H1 (cell line): ENCODE results near the gene MARK3. TPM values are rescaled to one million over a fixed set of nuclear protein-coding genes. Genes with fewer than 3 reads are reported as not detected.

Source experiments
- CTCF ChIA-PET: fragments of 300-600 bp; sonication (Branson Sonifier 250); formaldehyde crosslinking; loops from one replicate; lab custom pipeline; 2021; ENCODE audit not compliant: partially characterized antibody; lab: Charles Lee
- POLR2A ChIA-PET: fragments of 300-600 bp; sonication (Branson Sonifier 250); formaldehyde crosslinking; loops from one replicate; lab custom pipeline; 2021; ENCODE audit warnings: inconsistent platforms; ENCODE audit not compliant: partially characterized antibody; lab: Charles Lee
- DNase-seq, 2 experiments: peaks; one replicate each; pipeline versions ENCODE4 v3.0.0 to v3.0.0-alpha.2; 2010 to 2022; ENCODE audit warnings: low spot score in 2 of 2, low read depth in 1 of 2, mixed read lengths in 1 of 2
- FAIRE-seq: peaks from 2 replicates; lab custom pipeline; 2011; peaks lifted over from hg19 to GRCh38; lab: Jason Lieb, UNC
- H2AFZ ChIP-seq: 2 replicates; pipeline ENCODE4 v1.8.1; 2012; ENCODE audit warnings: low read length, inconsistent platforms
- H2AK5ac ChIP-seq: 2 replicates; pipeline ENCODE4 v1.6.1; 2013; ENCODE audit warnings: low read depth, low read length
- H2BK120ac ChIP-seq: replicated peaks from 2 replicates; pipeline ENCODE3; 2013; ENCODE audit warnings: low read depth, low read length, inconsistent platforms
- H2BK12ac ChIP-seq: 2 replicates; pipeline ENCODE4 v1.6.1; 2013; ENCODE audit warnings: low read depth, low read length
- H2BK15ac ChIP-seq: 2 replicates; pipeline ENCODE4 v1.6.1; 2013; ENCODE audit warnings: low read length
- H2BK20ac ChIP-seq: 2 replicates; pipeline ENCODE4 v1.6.1; 2013; ENCODE audit warnings: low read length
- H2BK5ac ChIP-seq: 2 replicates; pipeline ENCODE4 v1.6.1; 2013; ENCODE audit warnings: low read depth, low read length
- H3K14ac ChIP-seq: 2 replicates; pipeline ENCODE4 v1.6.1; 2013; ENCODE audit warnings: inconsistent platforms; ENCODE audit not compliant: insufficient read length
- H3K18ac ChIP-seq: 2 replicates; pipeline ENCODE4 v1.6.1; 2013; ENCODE audit warnings: low read length; ENCODE audit errors: extremely low read depth
- H3K23ac ChIP-seq: 2 replicates; pipeline ENCODE4 v1.6.1; 2013; ENCODE audit warnings: inconsistent platforms; ENCODE audit not compliant: insufficient read length
- H3K23me2 ChIP-seq: 2 replicates; pipeline ENCODE4 v1.6.1; 2013; ENCODE audit warnings: low read depth, low read length
- H3K27ac ChIP-seq: 2 replicates; pipeline ENCODE4 v1.6.1; 2011; ENCODE audit warnings: low read depth, low read length, inconsistent platforms
- H3K27me3 ChIP-seq, 4 experiments: replicated peaks in 1 of 4; 1 replicate in 1 of 4; 2 replicates in 3 of 4; pipeline versions ENCODE4 v1.6.1 to v1.8.1; 2011 to 2013; ENCODE audit warnings: low read length in 3 of 4, mild to moderate bottlenecking in 3 of 4, inconsistent platforms in 2 of 4, mixed read lengths in 2 of 4, moderate library complexity in 1 of 4; ENCODE audit not compliant: control insufficient read depth in 3 of 4, insufficient read depth in 3 of 4; ENCODE audit errors: extremely low read depth in 1 of 4
- H3K36me3 ChIP-seq, 4 experiments: 2 replicates each; pipeline versions ENCODE4 v1.6.1 to v1.8.1; 2011 to 2013; ENCODE audit warnings: mild to moderate bottlenecking in 4 of 4, low read length in 3 of 4, moderate library complexity in 2 of 4, control low read depth in 1 of 4, inconsistent platforms in 1 of 4; ENCODE audit not compliant: insufficient read depth in 4 of 4, control insufficient read depth in 2 of 4
- H3K4ac ChIP-seq: replicated peaks from 2 replicates; pipeline ENCODE3; 2013; ENCODE audit warnings: low read length, low read depth, mixed read lengths, inconsistent platforms; ENCODE audit not compliant: insufficient read length
- H3K4me1 ChIP-seq, 4 experiments: replicated peaks in 1 of 4; 1 replicate in 1 of 4; 2 replicates in 3 of 4; pipeline versions ENCODE4 v1.6.1 to v1.8.1; 2011 to 2013; ENCODE audit warnings: low read length in 3 of 4, inconsistent platforms in 2 of 4, mixed read lengths in 1 of 4; ENCODE audit not compliant: insufficient read depth in 4 of 4, control insufficient read depth in 3 of 4
- H3K4me2 ChIP-seq, 2 experiments: 2 replicates each; pipeline versions ENCODE4 v1.6.1 to v1.8.1; 2011 to 2013; ENCODE audit warnings: low read depth in 2 of 2, low read length in 2 of 2, control low read depth in 1 of 2, inconsistent platforms in 1 of 2, mild to moderate bottlenecking in 1 of 2; ENCODE audit not compliant: insufficient read depth in 1 of 2
- H3K4me3 ChIP-seq, 4 experiments: fragments of 200-600, 300-600 bp in 1 of 4; sonication (generic), shearing (Covaris generic), sonication (Bioruptor Twin) in 1 of 4; 2 replicates each; pipeline versions ENCODE4 v1.5.1 to v1.8.1; 2011 to 2016; ENCODE audit warnings: low read length in 4 of 4, low read depth in 3 of 4, control low read depth in 2 of 4, inconsistent platforms in 2 of 4, mild to moderate bottlenecking in 2 of 4, mixed read lengths in 1 of 4, moderate library complexity in 1 of 4; ENCODE audit not compliant: insufficient read depth in 2 of 4; ENCODE audit errors: extremely low read depth in 1 of 4
- H3K56ac ChIP-seq: replicated peaks from 2 replicates; pipeline ENCODE3; 2013; ENCODE audit warnings: low read depth, mild to moderate bottlenecking, mixed read lengths, low read length, inconsistent platforms; ENCODE audit not compliant: insufficient read length
- H3K79me1 ChIP-seq: 2 replicates; pipeline ENCODE4 v1.6.1; 2013; ENCODE audit warnings: low read depth, low read length, control low read depth
- H3K79me2 ChIP-seq, 2 experiments: 2 replicates each; pipeline versions ENCODE4 v1.6.1 to v1.8.1; 2012 to 2013; ENCODE audit warnings: low read length in 2 of 2, mild to moderate bottlenecking in 2 of 2, inconsistent platforms in 1 of 2; ENCODE audit not compliant: insufficient read depth in 2 of 2, control insufficient read depth in 1 of 2
- H3K9ac ChIP-seq, 4 experiments: replicated peaks in 1 of 4; 1 replicate in 1 of 4; 2 replicates in 3 of 4; pipeline versions ENCODE4 v1.6.1 to v1.8.1; 2011 to 2013; ENCODE audit warnings: low read depth in 3 of 4, low read length in 3 of 4, control low read depth in 2 of 4, mild to moderate bottlenecking in 2 of 4, moderate library complexity in 2 of 4, inconsistent platforms in 1 of 4; ENCODE audit errors: extremely low read depth in 1 of 4
- H3K9me3 ChIP-seq, 2 experiments: 2 replicates each; pipeline versions ENCODE4 v1.6.1 to v1.8.1; 2012 to 2013; ENCODE audit warnings: mild to moderate bottlenecking in 2 of 2, moderate library complexity in 2 of 2, control low read depth in 1 of 2, inconsistent platforms in 1 of 2, low read depth in 1 of 2, low read length in 1 of 2, mixed read lengths in 1 of 2; ENCODE audit not compliant: insufficient read depth in 2 of 2
- H4K20me1 ChIP-seq, 2 experiments: replicated peaks in 1 of 2; 2 replicates each; pipeline versions ENCODE3 to v1.8.1; 2011 to 2013; ENCODE audit warnings: inconsistent platforms in 2 of 2, low read length in 2 of 2, mild to moderate bottlenecking in 1 of 2; ENCODE audit not compliant: insufficient read depth in 2 of 2, control insufficient read depth in 1 of 2
- H4K5ac ChIP-seq: 2 replicates; pipeline ENCODE4 v1.6.1; 2013; ENCODE audit warnings: low read length, low read depth, mixed read lengths, inconsistent platforms; ENCODE audit not compliant: insufficient read length
- H4K8ac ChIP-seq: 2 replicates; pipeline ENCODE4 v1.8.0; 2013; ENCODE audit warnings: mild to moderate bottlenecking, moderate library complexity, low read length, inconsistent platforms; ENCODE audit not compliant: insufficient read depth; ENCODE audit errors: extremely low read depth
- H4K91ac ChIP-seq: replicated peaks from 2 replicates; pipeline ENCODE3; 2013; ENCODE audit warnings: low read length, mixed read lengths, inconsistent platforms; ENCODE audit not compliant: insufficient read length
- CBX5 ChIP-seq: fragments of 300-800, 300-1000 bp; sonication (generic); IDR thresholded peaks from 2 replicates; pipeline ENCODE4 v1.7.1; 2016; ENCODE audit warnings: antibody characterized with exemption, low read length, low read depth
- NANOG ChIP-seq: IDR thresholded peaks from 2 replicates; pipeline ENCODE4 v1.6.1; 2011; ENCODE audit warnings: low read length, low read depth, mild to moderate bottlenecking, inconsistent platforms; ENCODE audit not compliant: insufficient read depth, poor library complexity, severe bottlenecking
- POLR2AphosphoS5 ChIP-seq: IDR thresholded peaks from 2 replicates; pipeline ENCODE4 v1.6.1; 2011; ENCODE audit warnings: low read depth, low read length
- RBBP5 ChIP-seq: IDR thresholded peaks from 2 replicates; pipeline ENCODE4 v1.7.1; 2012; ENCODE audit warnings: low read depth, mild to moderate bottlenecking, inconsistent platforms, low read length, moderate library complexity, borderline replicate concordance
- SP1 ChIP-seq: IDR thresholded peaks from 2 replicates; pipeline ENCODE4 v1.6.1; 2011; ENCODE audit warnings: low read depth, low read length
- TAF1 ChIP-seq: IDR thresholded peaks from 2 replicates; pipeline ENCODE4 v1.6.1; 2011; ENCODE audit warnings: mild to moderate bottlenecking, low read depth, low read length
- WGBS, 2 experiments: shearing (Covaris generic) in 1 of 2; methylation state at CpG; one replicate each; pipeline versions ENCODE4 v1.1.6 to v1.1.7; 2013 to 2015; ENCODE audit warnings: low lambda C conversion rate in 2 of 2, mixed read lengths in 2 of 2, inconsistent platforms in 1 of 2, low coverage in 1 of 2, missing lambda C conversion rate in 1 of 2; ENCODE audit not compliant: insufficient replicate concordance in 2 of 2, insufficient coverage in 1 of 2, insufficient read length in 1 of 2; ENCODE audit errors: extremely low coverage in 1 of 2, missing lambda C conversion rate in 1 of 2; 5-methylcytosine and 5-hydroxymethylcytosine counted together
- polyA plus RNA-seq, 7 experiments: library from polyadenylated mRNA; depleted of rRNA in 3 of 7; stranded (reverse) in 5 of 7; unstranded in 2 of 7; fragments of >200 nt in 5 of 7; fragments of 200-250 nt in 2 of 7; gene quantifications; 1 replicate in 5 of 7; 2 replicates in 1 of 7; 4 replicates in 1 of 7; pipeline versions ENCODE4 v1.2.1 to v1.2.3, GENCODE V29; 2011 to 2013; ENCODE audit warnings: missing spikeins in 2 of 7, mixed read lengths in 2 of 7
- total RNA-seq: library from RNA; stranded (reverse); fragmentation: NEBNext Ultra II Directional; extraction: Animal tissue kit (Norgen Biotek cat#: 25700); gene quantifications from 2 replicates; pipeline ENCODE4 v1.2.1, GENCODE V29; 2021
- TF ChIP-seq, protein P1 (sequence below): IDR thresholded peaks from 2 replicates; pipeline ENCODE4 v1.6.1; 2012; ENCODE audit warnings: low read length, inconsistent platforms

MARK3 gene
- total and polyA plus RNA-seq, 2 of the 8 experiments (the other 6 are each of a cell fraction or from before 2014, with no cell fraction given), result 39.4 to 76.9 TPM

DNA sequence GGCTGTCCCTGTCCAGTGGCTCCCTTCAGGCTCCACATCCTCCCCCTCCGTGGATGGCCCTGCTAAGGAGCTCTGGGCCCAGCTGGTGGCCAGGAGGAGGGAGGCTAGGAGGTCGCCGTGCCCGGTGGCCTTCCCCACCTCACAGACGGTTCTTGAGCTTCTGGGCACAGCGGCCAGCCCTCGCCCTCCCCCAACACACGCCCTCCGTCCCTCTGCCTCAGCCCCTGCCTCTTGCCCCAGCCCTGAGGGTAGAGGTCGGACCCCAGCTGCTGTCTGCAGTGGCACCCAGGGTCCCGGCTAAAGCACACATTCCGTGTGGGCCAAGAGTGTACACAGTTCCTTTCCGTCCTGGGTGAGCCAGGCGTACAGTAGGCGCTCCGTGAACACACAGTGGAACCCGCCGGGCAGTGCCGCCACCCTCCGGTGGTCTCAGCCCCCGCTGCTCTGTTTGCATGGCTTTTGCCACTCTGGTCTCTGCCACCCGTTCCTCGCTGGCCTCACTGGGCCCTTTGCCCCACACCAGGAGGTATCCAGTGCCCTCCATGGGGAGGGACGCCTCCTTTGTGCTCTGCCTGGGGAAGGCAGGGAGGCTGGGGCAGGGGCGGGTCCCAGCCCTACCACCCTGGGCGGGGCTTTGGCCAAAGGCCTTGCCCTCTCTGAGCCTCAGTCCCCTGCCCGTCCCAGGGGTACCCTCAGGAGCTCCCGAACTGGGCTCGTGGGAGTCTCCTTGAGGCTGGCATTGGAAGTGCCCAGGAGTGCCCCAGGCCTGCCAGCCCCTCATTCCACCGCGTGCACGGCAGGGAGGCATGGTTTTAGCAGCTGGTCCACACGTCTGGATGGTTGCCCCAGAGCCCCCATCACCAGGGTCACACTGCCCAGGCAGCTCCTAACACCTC lies 156.7 kb downstream of the MARK3 start:
- H4K20me1 ChIP-seq, result peaks cover 0 to 6% of the 10 kb centered on the region in 2 experiments
- peak overlapping the region; percentile 97; the same call in 1 of the 2 replicates for H2BK5ac ChIP-seq
- ChIA-PET POLR2A (interaction anchor here (0.6 to 29.8 kb wide), 8 partner anchors 11 to 208 kb away, joined by 3 to 844 read pairs (median 14); partner anchors contain the start of genes BAG5, CKB, COA8 and EIF5), CTCF (interaction anchor here (0.9 to 28.8 kb wide), 7 partner anchors 10 to 437 kb away, joined by 3 to 921 read pairs (median 4); partner anchors contain the start of genes CKB and TRMT61A)
- peak overlapping the region; percentile 92; the same call in 1 of the 2 replicates for H4K8ac ChIP-seq
- H3K14ac ChIP-seq, result no peak overlapping the region
- H3K27me3 ChIP-seq, result no peaks in the 10 kb centered on the region; a peak in 2 of 7 replicates
- H4K5ac ChIP-seq, result peak overlapping the region; percentile 92
- H3K9ac ChIP-seq, result peak overlapping the region in 2 of 4 experiments; percentile 68 to 75; a peak in 4 of 7 replicates
- peak overlapping the region; percentile 99; the same call in 1 of the 2 replicates for H2BK12ac ChIP-seq
- H3K23ac ChIP-seq, result no peak overlapping the region
- H4K91ac ChIP-seq, result peak overlapping the region; percentile 100
- no peaks in the 10 kb centered on the region for H3K79me1 ChIP-seq
- H3K4ac ChIP-seq, result peak overlapping the region; percentile 100
- WGBS, 2 experiments, result 53% methylated on average over 25 of the region's 33 CpGs; no CpG with 5 or more reads in 1 of the 2 experiments
- peak overlapping the region; percentile 88; the same call in 1 of the 2 replicates for H2BK15ac ChIP-seq
- FAIRE-seq, result no peak
- H3K4me2 ChIP-seq, result peak overlapping the region; percentile 40 to 86
- H3K56ac ChIP-seq, result peak overlapping the region; percentile 82
- H3K9me3 ChIP-seq, result no peaks in the 10 kb centered on the region
- no peak overlapping the region for H2AFZ ChIP-seq
- DNase-seq, result no peak
- peak overlapping the region; percentile 94 for H3K27ac ChIP-seq
- H3K23me2 ChIP-seq, result no peaks in the 10 kb centered on the region
- H2BK120ac ChIP-seq, result peak overlapping the region; percentile 99
- no peaks in the 10 kb centered on the region for H3K79me2 ChIP-seq
- no peaks in the 10 kb centered on the region for H3K36me3 ChIP-seq
- H2AK5ac ChIP-seq, result no peak overlapping the region; the same call in 1 of the 2 replicates
- H3K4me3 ChIP-seq, result peak overlapping the region in 3 of 4 experiments; percentile 16 to 50 (median 28); a peak in 6 of 8 replicates
- H2BK20ac ChIP-seq, result peak overlapping the region; percentile 97
- H3K18ac ChIP-seq, result peak overlapping the region; percentile 99
- peaks cover 0 to 32% (median 29%) of the 10 kb centered on the region in 4 experiments; a peak in 6 of 7 replicates for H3K4me1 ChIP-seq
- TF ChIP-seq TAF1, result peak; percentile 50; the same call in 1 of the 2 replicates
- no peak for TF ChIP-seq CBX5
- no peak for TF ChIP-seq NANOG
- 0 out of 2 replicates have a peak, but pooled peaks have one; percentile 36 for TF ChIP-seq POLR2AphosphoS5
- TF ChIP-seq SP1, result no peak
- TF ChIP-seq RBBP5, result no peak
- TF ChIP-seq, protein P1, sequence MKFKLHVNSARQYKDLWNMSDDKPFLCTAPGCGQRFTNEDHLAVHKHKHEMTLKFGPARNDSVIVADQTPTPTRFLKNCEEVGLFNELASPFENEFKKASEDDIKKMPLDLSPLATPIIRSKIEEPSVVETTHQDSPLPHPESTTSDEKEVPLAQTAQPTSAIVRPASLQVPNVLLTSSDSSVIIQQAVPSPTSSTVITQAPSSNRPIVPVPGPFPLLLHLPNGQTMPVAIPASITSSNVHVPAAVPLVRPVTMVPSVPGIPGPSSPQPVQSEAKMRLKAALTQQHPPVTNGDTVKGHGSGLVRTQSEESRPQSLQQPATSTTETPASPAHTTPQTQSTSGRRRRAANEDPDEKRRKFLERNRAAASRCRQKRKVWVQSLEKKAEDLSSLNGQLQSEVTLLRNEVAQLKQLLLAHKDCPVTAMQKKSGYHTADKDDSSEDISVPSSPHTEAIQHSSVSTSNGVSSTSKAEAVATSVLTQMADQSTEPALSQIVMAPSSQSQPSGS, result no peak
